Body of pancreas (tissue), 4 donors: ENCODE data around the gene CRBN.

Experiments used
- POLR2A ChIP-seq, 3 donors: fragments of 450-650 bp; IDR thresholded peaks; one replicate each; pipeline ENCODE4 v1.6.1; 2016; ENCODE audit warnings: antibody characterized with exemption in 3 of 3, mild to moderate bottlenecking in 2 of 3
- TF ChIP-seq, protein P1 (sequence below), 7 experiments: fragments of 450-650 bp in 4 of 7; fragments of 200-600 bp in 3 of 7; sonication (generic) in 3 of 7; IDR thresholded peaks; one replicate each; pipeline ENCODE4 v1.5.1; 2016 to 2019; ENCODE audit warnings: antibody characterized with exemption in 7 of 7

DNA sequence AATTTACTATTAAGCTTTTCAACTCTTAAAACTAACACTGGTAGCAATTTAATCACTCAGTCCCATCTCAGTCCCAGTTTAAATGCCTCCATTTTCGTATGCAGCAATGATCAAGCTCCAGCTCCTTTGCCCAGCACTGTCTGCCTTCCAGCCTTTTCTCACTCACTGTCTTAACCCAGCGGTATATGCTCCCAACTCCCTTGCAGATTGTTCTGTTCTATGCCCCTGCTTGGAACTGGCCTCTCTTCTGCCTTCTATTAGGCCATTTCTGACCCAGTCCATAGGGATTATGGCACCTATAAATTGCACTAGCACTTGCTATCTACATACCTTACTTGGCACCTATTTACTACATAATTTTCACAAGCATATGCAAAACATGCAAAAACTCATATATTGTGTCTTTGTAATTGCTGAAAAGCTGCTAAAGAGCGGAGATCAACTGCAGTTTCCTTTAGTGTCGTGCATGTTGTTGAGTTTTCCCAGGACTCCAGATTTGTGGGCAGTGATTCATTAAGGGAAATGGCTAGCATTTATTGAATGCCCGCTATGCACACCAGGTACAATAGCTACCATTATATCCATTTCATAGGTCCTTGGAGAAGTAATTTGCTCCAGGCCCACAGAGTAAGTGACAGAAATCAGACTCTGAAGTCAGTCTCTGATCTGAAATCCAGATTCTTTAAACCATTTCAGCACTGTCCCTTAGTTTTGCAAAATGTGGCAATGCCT is 24.4 kb downstream of the CRBN start:
- TF ChIP-seq, protein P1, sequence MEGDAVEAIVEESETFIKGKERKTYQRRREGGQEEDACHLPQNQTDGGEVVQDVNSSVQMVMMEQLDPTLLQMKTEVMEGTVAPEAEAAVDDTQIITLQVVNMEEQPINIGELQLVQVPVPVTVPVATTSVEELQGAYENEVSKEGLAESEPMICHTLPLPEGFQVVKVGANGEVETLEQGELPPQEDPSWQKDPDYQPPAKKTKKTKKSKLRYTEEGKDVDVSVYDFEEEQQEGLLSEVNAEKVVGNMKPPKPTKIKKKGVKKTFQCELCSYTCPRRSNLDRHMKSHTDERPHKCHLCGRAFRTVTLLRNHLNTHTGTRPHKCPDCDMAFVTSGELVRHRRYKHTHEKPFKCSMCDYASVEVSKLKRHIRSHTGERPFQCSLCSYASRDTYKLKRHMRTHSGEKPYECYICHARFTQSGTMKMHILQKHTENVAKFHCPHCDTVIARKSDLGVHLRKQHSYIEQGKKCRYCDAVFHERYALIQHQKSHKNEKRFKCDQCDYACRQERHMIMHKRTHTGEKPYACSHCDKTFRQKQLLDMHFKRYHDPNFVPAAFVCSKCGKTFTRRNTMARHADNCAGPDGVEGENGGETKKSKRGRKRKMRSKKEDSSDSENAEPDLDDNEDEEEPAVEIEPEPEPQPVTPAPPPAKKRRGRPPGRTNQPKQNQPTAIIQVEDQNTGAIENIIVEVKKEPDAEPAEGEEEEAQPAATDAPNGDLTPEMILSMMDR (IDR thresholded peaks at IDR 0.05), result no peak
- TF ChIP-seq POLR2A (IDR thresholded peaks at IDR 0.05), result no peak
